ENCODE measurements around the gene SUOX.
A peak's percentile ranks its signal among the peaks of the same experiment; 100 is the strongest.
"Not testable (repeated sequence)": the region's sequence is repeated elsewhere in the genome, so short reads cannot be mapped to it uniquely, and the experiment has no call there.

Gene SUOX

GRCh38 chr12:55984861-55985260, 12.2 kb upstream of the SUOX start:
- no peak for DNase-seq

GRCh38 chr12:55985341-55985740, 11.7 kb upstream of the SUOX start:
- no peak for DNase-seq

GRCh38 chr12:55985976-55986375, 11.1 kb upstream of the SUOX start:
- not testable (repeated sequence) for DNase-seq

GRCh38 chr12:55991110-55991509, 6.0 kb upstream of the SUOX start:
- DNase-seq = no peak

- DNase-seq = no peak
Observed at GRCh38 chr12:55993230-55993853, 3.7 kb upstream of the SUOX start.

- DNase-seq = no peak
Observed at GRCh38 chr12:55995366-55995765, 1.7 kb upstream of the SUOX start.

GRCh38 chr12:55996201-55996714, 818 bp upstream of the SUOX start:
- DNase-seq = peak; percentile 67 to 84

- DNase-seq = no peak
Observed at GRCh38 chr12:55997535-55997859, 421 bp downstream of the SUOX start.

- DNase-seq = peak in 1 of 2 donors; percentile 13
Observed at GRCh38 chr12:55999522-55999921, 2.4 kb downstream of the SUOX start.

GRCh38 chr12:55999999-56000540, 3.0 kb downstream of the SUOX start:
- DNase-seq = not testable (repeated sequence)

GRCh38 chr12:56001487-56002100, 4.5 kb downstream of the SUOX start:
- no peak for DNase-seq

- peak in 1 of 2 donors; percentile 4 for DNase-seq
Observed at GRCh38 chr12:56003376-56003775, 6.3 kb downstream of the SUOX start.

GRCh38 chr12:56004211-56004610, 7.1 kb downstream of the SUOX start:
- DNase-seq = no peak

GRCh38 chr12:56007564-56008559, 10.8 kb downstream of the SUOX start:
- DNase-seq = peak; percentile 64 to 73

- DNase-seq = no peak
Observed at GRCh38 chr12:56010111-56010570, 13.1 kb downstream of the SUOX start.

GRCh38 chr12:56011509-56012090, 14.5 kb downstream of the SUOX start:
- DNase-seq = no peak

- DNase-seq = no peak
Observed at GRCh38 chr12:56013482-56013881, 16.4 kb downstream of the SUOX start.

GRCh38 chr12:56014205-56014604, 17.1 kb downstream of the SUOX start:
- no peak for DNase-seq

GRCh38 chr12:56017181-56017580, 20.1 kb downstream of the SUOX start:
- DNase-seq = no peak

GRCh38 chr12:56018356-56018755, 21.3 kb downstream of the SUOX start:
- DNase-seq = no peak

GRCh38 chr12:56020423-56021184, 23.5 kb downstream of the SUOX start, which contains the start of gene IKZF4:
IKZF4 (plus strand) TSS chr12:56021043; CDS start chr12:56021494, 451 bp downstream.
- peak in 1 of 2 donors; percentile 17 for DNase-seq

Data from CD4-positive, alpha-beta T cell treated with Interleukin-1 beta for 1 hour (primary cell).